Loucy (cell line): ENCODE results near the gene HS3ST3A1.
A peak's percentile ranks its signal among the peaks of the same experiment; 100 is the strongest.

Experiments used
- EZH2phosphoT487 ChIP-seq: fragments of 200-600 bp; IDR thresholded peaks from 2 replicates; pipeline ENCODE4 v1.6.1; 2018; ENCODE audit warnings: antibody characterized with exemption, mild to moderate bottlenecking, moderate library complexity, borderline replicate concordance
- TF ChIP-seq, protein P1 (sequence below): fragments of 200-600 bp; sonication (generic); conservative IDR thresholded peaks from 2 replicates; pipeline ENCODE4 v1.5.1; 2014; ENCODE audit warnings: mild to moderate bottlenecking, antibody characterized with exemption, low read length

DNA sequence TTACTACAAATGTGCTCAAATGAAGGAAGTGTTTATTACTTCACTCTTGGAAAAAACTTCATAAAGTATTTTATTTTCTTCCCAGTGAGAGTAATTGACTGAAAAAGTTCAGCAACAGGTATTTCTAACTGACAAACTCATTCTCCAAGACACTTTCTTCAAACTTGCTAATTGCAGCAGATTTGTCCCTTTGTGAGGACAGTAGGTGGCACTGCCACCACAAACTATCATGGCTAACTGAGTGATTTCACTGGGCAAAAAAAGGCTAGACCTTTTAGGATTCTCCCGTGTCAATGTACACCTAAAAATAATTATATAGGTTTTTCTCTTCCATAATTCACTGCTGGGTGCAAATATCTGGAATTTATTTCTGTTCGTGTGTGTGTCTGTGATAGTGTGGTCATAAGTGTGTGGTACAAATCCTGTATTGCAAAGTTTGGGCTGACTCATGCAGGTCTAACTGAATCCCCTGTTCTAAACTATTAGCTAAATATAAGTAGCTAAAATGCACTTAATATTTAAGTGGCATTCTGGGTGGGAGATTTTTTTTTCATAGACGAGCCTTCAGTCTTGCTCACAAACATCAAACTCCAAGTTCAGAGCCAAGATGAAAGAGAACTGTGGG lies 3.9 kb downstream of the HS3ST3A1 start:
- TF ChIP-seq, protein P1, sequence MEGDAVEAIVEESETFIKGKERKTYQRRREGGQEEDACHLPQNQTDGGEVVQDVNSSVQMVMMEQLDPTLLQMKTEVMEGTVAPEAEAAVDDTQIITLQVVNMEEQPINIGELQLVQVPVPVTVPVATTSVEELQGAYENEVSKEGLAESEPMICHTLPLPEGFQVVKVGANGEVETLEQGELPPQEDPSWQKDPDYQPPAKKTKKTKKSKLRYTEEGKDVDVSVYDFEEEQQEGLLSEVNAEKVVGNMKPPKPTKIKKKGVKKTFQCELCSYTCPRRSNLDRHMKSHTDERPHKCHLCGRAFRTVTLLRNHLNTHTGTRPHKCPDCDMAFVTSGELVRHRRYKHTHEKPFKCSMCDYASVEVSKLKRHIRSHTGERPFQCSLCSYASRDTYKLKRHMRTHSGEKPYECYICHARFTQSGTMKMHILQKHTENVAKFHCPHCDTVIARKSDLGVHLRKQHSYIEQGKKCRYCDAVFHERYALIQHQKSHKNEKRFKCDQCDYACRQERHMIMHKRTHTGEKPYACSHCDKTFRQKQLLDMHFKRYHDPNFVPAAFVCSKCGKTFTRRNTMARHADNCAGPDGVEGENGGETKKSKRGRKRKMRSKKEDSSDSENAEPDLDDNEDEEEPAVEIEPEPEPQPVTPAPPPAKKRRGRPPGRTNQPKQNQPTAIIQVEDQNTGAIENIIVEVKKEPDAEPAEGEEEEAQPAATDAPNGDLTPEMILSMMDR: peak; percentile 69
- TF ChIP-seq EZH2phosphoT487: no peak
